ENCODE measurements around the gene UNCX. TPM values are rescaled to one million over a fixed set of nuclear protein-coding genes. Genes with fewer than 3 reads are reported as not detected.

The UNCX gene
- total and polyA plus RNA-seq, 11 donors: not detected

GRCh38 chr7:1283337-1283736 lies 50.7 kb downstream of the UNCX start:
- Histone ChIP-seq H3K27ac (no peak overlapping the region), H3K4me3 (no peak overlapping the region), H3K36me3 (no peaks in the 10 kb centered on the region), H3K4me1 (no peaks in the 10 kb centered on the region), H3K9me3 (no peaks in the 10 kb centered on the region), H3K27me3 (peaks cover 0 to 52% (median under 1%) of the 10 kb centered on the region in 9 donors)
- ATAC-seq (no peak), DNase-seq (no peak)
- TF ChIP-seq POLR2A (IDR thresholded peaks at IDR 0.05) (no peak), CTCF (IDR thresholded peaks at IDR 0.05) (no peak)
- intact Hi-C loops (cut with DNase I): no loop called here
- WGBS, 4 donors: 69 to 74% (median 72%) methylated on average over 10 of the region's 10 CpGs

- H3K27me3 ChIP-seq: peaks cover 0 to 52% (median 4%) of the 10 kb centered on the region in 9 donors
- DNase-seq (no peak), ATAC-seq (no peak)
- TF ChIP-seq POLR2A (IDR thresholded peaks at IDR 0.05): no peak
- TF ChIP-seq CTCF (IDR thresholded peaks at IDR 0.05): no peak
- H3K9me3 ChIP-seq: no peaks in the 10 kb centered on the region
- no peak overlapping the region for H3K4me3 ChIP-seq
- no peaks in the 10 kb centered on the region for H3K36me3 ChIP-seq
- intact Hi-C loops (cut with DNase I): no loop called here
- H3K4me1 ChIP-seq: no peaks in the 10 kb centered on the region
- WGBS, 4 donors: 55 to 63% (median 61%) methylated on average over 6 to 19 of the region's 19 CpGs
- no peak overlapping the region for H3K27ac ChIP-seq
Observed at GRCh38 chr7:1283941-1284742, 51.5 kb downstream of the UNCX start.

- DNase-seq: no peak
- no peak for ATAC-seq
- Histone ChIP-seq H3K4me1 (peaks cover 0 to 3% (median 0%) of the 10 kb centered on the region in 12 donors), H3K27me3 (peaks cover 0 to 60% (median 9%) of the 10 kb centered on the region in 9 donors), H3K36me3 (no peaks in the 10 kb centered on the region), H3K27ac (no peak overlapping the region), H3K9me3 (no peaks in the 10 kb centered on the region), H3K4me3 (no peak overlapping the region)
- 70 to 83% (median 76%) methylated on average over 16 to 20 of the region's 20 CpGs for WGBS, 4 donors
- intact Hi-C loops (cut with DNase I): no loop called here
- TF ChIP-seq POLR2A (IDR thresholded peaks at IDR 0.05): no peak
- no peak for TF ChIP-seq CTCF (IDR thresholded peaks at IDR 0.05)
Observed at GRCh38 chr7:1284743-1285458, 52.2 kb downstream of the UNCX start.

GRCh38 chr7:1285556-1286301 lies 53.1 kb downstream of the UNCX start:
- no peaks in the 10 kb centered on the region for H3K36me3 ChIP-seq
- TF ChIP-seq CTCF (IDR thresholded peaks at IDR 0.05): no peak
- ATAC-seq: no peak
- no peak overlapping the region for H3K27ac ChIP-seq
- intact Hi-C loops (cut with DNase I): no loop called here
- H3K27me3 ChIP-seq: peaks cover 0 to 68% (median 9%) of the 10 kb centered on the region in 9 donors
- 84 to 87% (median 86%) methylated on average over 34 to 39 of the region's 39 CpGs for WGBS, 4 donors
- no peaks in the 10 kb centered on the region for H3K9me3 ChIP-seq
- DNase-seq: no peak
- H3K4me1 ChIP-seq: peaks cover 0 to 10% (median 4%) of the 10 kb centered on the region in 12 donors
- H3K4me3 ChIP-seq: no peak overlapping the region

Measured in heart left ventricle (tissue), 16 donors.